Endothelial cell of hepatic sinusoid (primary cell): ENCODE data around the gene PRCC.

Experiments
- in situ Hi-C: cut with HindIII; loops from 2 replicates; pipeline ENCODE4 v1.10.0; 2017; ENCODE audit warnings: low sequenced_read_pairs

Gene PRCC, protein sequence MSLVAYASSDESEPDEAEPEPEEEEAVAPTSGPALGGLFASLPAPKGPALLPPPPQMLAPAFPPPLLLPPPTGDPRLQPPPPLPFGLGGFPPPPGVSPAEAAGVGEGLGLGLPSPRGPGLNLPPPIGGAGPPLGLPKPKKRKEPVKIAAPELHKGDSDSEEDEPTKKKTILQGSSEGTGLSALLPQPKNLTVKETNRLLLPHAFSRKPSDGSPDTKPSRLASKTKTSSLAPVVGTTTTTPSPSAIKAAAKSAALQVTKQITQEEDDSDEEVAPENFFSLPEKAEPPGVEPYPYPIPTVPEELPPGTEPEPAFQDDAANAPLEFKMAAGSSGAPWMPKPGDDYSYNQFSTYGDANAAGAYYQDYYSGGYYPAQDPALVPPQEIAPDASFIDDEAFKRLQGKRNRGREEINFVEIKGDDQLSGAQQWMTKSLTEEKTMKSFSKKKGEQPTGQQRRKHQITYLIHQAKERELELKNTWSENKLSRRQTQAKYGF

DNA sequence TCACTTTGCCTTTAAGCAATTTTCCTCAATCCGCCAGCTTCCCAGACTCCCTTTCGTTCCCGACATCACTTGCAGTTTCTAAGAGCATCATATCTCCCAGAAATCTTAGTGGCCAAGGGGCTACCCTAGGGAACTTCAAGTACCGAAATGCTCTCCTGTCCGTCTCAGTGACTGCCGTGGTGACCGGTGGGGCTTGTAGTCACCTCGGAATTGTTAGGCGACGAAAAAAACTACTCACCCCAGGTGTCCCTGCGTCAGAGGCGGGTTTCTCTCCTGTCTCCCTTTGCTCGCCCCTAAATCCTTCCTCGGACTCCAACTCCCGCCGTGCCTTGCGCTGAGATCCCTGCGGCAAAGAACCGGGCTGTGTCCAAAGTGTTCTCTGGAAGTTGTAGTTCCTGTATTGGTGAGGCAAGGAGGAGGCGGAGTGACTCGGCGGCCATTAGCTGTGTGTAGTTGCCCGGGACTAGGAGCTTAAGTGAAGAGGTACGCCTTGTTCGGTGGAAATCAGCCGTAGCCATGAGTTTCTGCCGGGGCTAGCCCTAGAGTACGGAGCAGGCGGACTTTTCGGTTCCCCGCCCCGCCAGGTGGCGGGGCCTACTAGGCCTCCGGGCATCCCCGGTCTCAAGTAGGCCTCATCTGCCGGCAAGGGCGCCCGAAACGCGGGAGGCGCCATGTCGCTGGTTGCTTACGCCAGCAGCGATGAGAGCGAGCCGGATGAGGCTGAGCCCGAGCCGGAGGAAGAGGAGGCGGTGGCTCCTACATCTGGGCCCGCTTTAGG is at the start of gene PRCC:
PRCC (plus strand) TSS at position 435 of the 778 bp plus-strand sequence; CDS start at position 672, 237 bp downstream.
- in situ Hi-C loops: no loop called here

DNA sequence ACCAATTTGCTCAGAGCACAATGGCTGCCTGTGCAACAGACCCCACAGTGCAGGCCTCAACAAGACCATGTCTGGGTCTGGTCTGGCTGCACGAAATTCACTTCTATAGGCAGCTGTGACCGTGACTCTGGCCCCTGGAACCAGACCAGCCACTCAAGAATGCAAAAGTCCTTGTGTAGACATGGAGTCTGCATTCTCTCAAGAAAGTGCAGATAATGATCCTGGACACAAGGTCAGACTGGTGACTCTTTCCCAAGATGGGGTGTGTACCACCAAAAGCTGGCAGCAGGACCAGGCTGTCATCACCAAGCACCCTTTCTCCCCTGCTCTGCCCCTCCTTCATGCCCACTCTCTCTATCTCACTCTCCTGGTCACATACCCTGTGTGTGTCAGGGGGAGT is 46.2 kb upstream of the PRCC start:
- in situ Hi-C loops: no loop called here

DNA sequence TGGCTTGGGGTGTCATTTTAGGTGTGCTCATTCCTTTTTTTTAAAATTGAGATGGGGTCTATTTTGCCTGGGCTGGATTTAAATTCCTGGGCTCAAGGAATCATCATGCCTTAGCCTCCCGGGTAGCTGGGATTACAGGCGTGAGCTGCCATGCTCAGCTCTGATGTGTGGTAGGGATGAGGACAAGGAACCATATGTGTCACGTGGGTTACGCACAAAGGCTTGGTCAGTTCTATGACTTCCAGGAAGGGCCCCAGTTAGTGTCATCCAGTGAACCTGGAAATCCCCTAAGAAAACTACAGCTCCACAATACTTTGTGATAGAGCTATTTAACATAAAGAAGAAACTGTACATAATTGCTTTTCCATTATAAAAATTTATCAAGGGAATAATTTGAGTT is 45.8 kb upstream of the PRCC start:
- in situ Hi-C loops: no loop called here

DNA sequence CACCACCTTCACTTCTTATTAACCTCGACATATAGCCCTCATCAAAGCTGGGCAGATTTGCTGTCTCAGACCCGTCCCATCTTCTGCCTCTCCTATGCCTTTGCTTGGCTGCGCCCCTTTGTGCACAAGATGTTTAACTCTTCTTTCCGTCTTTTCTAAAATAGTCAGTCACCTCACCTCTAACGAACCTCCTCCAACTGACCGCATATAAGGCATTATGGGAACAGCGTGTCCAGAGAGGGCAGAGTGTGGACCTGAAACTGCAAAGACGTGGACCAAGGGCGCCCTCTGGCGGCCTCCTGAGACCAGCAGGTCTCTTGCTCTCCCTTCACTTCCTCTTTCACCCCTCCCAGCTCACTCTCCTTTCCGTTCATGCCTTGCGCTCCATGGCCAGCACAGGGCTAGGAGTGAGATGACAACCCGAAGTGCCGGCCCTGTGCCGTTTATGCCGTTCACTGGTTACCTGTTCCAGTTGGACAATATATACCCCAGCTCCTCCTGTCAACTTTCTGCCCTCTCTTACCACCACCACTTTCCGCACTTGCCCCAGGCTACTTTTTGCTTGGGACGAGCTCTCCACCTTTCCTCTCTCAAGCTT is 41.6 kb upstream of the PRCC start:
- in situ Hi-C loops: loop anchor here (5.0 kb wide), 1 partner anchor 33 kb away; no protein-coding TSS in a partner anchor

DNA sequence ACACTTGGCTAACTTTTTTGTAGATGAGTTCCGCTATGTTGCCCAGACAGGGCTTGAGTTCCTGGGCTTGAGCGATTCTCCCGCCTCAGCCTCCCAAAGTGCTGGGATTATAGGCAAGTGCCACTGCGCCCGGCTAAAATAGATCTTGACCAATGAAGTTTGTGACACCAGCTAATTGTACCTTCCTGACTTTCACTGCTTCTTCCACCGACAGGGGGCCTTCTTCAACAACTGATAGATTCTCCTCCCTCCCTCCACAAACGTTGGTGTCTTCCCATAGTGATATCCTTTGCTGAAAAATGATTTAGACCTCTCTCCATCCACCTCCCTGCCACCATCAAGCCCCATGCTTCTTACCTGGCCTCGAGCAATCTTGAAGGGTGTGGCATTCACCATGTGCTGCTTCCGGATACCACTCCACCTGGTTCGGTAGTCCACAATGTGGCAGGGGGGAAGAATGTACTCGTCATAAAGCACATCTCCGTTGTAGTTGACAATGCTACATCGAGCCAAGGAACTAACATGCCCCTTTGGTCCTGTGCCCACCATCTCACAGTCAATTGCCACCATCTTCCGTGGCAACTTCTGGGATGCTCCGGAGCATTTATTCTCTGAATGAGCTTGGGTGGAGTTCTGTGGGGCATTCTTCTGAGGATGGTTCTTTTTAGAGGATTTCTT is 40.6 kb upstream of the PRCC start:
- in situ Hi-C loops: loop anchor here (5.0 kb wide), 1 partner anchor 34 kb away; no protein-coding TSS in a partner anchor

DNA sequence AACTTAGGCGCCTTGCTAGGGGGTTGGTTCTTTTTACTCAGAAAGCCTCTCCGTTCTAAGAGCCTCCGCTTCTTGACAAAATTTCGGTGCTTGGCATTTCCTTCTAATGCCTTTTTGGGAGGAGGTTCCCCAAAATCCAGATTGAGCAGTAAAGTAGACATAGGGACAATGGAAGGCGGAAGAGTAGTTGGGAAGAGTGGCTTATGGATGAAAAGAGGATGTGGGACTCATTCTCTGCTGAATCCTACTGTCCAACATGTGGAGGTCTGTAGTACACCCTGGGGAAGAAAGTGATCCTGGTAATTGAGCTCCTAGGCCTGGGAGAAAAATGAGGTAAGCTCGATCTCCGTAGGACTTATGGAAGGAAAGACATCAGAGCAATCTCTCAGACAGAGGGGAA is 39.8 kb upstream of the PRCC start:
- in situ Hi-C loops: loop anchor here (5.0 kb wide), 1 partner anchor 35 kb away; no protein-coding TSS in a partner anchor

DNA sequence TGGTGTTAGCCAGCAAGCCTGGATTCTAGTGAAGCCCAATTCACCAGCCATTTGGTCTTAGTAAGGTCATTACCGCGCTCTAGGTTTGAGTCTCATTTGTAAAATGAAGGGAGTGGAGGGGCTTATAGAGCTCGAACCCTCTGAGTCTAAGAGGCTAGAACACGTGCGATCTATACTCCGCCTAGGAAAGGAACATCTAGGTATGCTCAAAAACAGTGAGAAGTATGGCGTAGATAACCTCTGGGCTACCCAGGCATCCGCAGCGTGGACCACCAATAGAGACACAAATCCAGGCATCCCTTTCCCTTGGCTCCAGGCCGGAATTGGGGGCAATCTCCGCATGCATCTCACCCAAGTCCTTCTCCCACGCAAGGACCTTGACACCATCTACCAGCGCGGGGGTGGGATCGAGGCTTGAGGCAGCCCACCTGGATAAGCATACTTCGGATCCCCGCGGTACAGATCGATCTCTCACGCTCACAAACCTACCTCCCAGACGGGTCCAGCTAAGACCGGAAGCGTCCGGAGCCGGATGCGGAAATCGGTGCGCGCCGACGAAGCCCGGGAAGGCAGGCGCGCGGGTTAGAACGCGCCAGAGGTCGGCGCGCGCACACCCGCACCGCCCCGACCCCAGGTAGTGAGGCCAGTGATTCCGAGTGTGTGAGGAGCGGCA is 39.3 kb upstream of the PRCC start, which contains the start of gene METTL25B:
METTL25B (plus strand) TSS at position 544 of the 673 bp plus-strand sequence. CDS start 636 bp downstream, outside the sequence.
- in situ Hi-C loops: loop anchor here (5.0 kb wide), 1 partner anchor 36 kb away; no protein-coding TSS in a partner anchor

DNA sequence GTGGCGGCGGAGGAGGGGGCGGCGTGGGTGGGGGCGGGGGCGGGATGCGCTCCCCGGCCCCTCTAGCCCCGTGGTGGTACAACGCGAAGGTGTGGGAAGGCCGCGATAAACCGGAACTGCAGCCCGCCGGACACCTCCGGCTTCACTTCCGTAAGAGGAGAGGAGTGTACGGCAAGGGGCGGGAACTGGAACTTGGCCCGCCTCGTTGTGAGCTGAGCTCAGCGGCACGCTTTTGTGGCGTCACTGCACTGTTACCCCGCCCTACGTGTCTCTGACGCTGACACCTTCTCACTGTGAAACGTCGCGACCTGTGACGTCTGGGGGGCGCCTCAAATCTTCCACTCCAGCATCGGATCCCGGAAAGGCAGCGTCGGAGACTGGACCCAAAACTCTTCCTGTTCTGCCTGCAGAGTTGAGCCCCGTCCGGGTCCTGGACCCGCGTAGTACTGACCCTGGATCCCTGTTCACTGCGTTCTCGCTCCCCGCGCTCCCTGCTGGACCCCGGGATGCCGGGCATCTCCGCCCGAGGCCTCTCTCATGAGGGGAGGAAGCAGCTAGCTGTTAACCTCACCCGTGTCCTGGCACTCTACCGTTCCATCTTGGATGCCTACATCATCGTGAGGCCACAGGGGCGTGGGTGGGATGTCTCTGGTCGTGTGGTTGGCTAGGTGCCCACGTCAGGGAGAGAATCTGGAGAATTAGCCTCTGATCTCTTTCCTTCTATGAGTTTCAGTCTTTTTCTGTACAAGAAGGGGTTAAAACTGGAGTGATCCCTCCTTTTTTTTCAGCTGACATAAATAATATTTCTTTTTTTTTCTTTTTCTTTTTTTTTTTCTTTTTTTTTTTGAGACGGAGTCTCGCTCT is 38.5 kb upstream of the PRCC start, which contains the start of gene ISG20L2:
ISG20L2 (minus strand) TSS at position 168 of the 864 bp plus-strand sequence. CDS start 1,114 bp downstream, outside the sequence.
- in situ Hi-C loops: loop anchor here (5.0 kb wide), 1 partner anchor 37 kb away; no protein-coding TSS in a partner anchor

DNA sequence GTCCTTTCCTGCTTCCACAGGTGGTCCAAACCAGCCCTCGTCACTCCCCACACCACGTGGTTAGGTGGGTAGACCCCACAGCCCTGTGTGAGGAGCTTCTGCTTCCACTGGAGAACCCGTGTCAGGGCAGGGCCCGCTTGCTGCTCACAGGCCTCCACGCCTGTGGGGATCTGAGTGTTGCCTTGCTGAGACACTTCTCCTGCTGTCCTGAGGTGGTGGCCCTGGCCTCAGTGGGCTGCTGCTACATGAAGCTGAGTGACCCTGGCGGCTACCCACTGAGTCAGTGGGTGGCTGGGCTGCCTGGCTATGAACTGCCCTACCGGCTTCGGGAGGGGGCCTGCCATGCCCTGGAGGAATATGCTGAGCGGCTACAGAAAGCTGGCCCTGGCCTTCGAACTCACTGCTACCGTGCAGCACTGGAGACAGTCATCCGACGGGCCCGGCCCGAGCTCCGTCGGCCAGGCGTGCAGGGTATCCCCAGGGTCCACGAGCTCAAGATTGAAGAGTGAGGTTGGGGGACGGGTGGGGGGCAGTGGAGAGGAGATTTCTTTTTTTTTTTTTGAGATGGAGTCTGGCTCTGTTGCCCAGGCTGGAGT is 33.2 kb upstream of the PRCC start:
- in situ Hi-C loops: no loop called here

DNA sequence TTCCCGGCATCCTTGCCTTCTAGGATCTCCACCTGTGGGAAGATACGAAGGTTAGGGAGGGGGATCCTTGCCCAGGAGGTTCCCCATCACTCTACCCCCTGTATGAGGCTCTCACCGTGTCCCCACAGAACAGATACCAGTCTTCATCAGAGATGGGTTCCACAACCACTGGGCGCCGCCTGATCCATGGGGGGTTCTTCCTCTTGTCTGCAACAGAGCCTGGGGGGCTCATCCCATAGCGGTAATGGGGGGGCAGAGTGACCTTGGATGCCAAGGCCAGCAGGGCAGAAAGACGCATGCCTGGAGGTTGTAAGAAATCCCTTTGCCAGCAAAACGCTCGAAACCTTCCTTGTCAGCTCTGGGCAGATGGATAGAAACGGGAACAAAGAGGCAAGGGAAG is 28.9 kb upstream of the PRCC start:
- in situ Hi-C loops: no loop called here

DNA sequence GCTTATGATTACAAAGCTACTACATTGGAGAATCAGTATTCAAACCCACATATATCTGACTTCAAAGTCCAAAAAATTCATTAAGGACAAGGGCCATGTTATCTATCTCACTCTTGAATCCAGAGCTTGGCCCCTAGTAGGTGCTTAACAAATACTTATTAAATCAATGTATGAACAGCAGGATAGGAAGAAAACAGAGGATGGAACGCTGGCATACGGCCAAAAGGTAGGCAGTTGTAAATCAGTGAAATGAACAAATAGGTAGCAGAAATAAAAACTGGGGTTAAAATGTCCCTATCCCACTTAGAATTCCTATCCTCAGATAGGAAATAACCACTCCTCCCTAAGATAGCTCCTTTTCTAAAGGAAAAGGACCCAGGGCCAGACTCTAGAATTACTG is 28.4 kb upstream of the PRCC start:
- in situ Hi-C loops: no loop called here

DNA sequence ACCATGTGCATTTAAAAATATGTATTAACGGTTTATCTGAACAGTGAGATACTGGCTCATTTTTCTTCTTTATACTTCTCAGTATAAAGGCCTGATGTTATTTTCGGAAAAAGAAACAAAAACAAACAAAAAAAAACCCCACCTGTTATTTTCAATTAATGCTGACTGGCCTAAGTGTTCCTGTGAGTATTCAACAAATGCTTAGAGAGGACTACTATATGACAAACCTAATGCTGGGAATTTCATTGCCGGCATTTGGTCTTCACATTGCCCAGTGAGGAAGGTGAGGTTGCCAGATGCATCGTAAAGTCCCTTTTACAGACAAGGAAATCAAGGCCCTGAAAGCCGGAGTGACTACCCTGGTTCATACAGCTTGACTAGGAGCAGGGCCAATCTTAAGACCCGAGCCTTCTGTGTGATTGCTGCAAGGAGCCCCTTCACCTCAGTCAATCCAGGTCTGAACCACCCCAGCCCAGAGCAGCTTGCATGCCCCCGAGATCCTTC is 27.0 kb upstream of the PRCC start:
- in situ Hi-C loops: no loop called here

DNA sequence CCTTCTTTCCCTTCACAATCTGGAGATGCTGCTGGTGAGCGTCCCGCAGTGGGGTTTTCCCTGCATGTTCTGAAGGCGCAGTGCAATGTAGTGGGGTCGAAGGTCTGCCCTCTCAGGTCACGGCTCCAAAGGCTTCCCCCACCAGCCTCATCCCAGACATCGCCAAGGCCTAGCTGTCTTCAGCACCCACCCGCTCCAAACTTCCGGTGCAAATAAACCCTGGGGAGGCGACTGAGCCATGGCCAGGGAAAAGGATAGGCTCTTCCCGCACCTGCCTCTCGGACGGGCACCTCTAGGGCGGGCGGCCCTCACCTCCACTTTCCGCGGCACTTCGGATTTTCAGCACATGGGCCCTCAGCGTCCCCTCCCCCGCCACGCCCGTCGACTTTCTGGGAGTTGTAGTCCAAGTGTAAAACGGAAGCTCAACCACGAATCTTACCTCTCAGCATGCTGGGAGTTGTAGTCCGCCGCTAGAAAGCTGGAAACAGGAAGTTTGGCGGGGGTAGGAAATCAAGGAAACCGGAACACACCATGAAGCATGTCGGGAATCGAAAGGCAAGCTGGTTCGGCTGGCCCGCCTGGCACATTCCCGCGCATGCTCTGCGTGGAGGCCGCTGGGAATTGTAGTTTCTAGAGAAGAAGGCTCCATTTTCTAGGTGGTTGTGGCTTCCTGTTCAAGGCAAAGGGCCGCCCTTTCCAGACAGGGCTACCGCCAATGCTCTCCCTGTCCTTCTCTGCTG is 26.4 kb upstream of the PRCC start, which contains the start of gene MRPL24:
MRPL24 (minus strand) TSS at position 348 of the 740 bp plus-strand sequence. CDS start 2,384 bp downstream, outside the sequence.
- in situ Hi-C loops: no loop called here

DNA sequence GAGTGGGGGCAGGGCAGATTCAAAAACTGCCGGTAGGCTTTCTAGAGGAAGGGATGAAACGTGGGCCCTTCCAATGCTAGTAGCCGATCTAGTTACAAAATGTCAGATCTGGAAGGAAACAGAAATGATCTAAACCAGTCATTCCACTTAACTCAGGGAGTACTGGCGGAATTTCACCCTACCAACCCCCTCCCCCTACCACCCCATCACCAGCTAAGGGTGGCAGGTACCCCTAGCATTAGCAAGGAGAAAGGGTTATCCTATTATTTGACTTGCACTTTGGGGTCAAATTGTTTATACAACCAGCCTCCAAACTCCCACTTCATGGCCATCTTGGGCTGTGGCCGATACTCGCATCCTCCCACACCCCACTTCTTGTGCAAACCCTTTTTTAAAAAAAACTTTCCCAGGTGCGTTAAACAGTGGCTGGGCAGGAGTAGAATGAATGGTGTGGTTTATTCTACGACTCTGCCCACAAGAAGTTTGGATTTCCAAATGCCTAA is 25.8 kb upstream of the PRCC start:
- in situ Hi-C loops: no loop called here

DNA sequence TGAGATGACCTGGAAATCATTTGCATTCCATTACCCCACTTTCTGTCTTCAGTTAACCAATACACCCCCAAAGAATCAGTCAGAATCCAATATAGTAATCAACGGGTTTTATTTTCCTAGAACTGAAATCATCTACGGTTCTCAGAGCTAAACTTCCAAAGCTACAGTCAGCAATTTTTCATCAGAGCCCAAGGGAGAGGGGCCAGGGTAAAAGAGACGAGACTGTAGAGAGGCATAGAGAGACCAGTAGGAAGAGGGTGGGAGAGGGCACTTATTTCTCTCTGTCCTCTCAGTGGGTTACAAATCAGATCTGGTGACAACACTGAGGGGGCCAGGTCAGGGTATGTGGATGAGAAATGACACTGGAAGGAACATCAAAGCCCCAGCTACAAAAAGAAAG is 25.3 kb upstream of the PRCC start:
- in situ Hi-C loops: no loop called here

DNA sequence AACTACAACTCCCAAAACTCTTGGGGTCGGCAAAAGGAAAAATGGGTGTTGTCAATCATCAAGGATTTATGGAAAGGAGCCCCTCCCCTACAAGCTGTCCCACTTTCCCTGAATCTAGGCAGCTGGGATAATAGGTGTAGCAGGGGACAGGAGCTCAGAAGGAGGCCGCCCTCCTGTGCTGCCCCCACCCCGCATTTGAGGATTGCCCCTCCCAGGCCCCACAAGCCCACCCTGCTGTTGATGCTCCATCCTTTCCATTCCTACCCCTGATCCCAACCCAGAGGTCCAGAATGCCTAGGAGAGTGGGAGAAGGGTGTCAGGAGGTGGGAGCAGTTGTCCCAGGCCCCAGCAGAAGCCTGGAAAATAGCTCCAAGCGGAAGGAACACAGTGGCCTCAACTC is 24.5 kb upstream of the PRCC start:
- in situ Hi-C loops: no loop called here
